ENCODE measurements around the gene RAB2B. TPM values are rescaled to one million over a fixed set of nuclear protein-coding genes. Genes with fewer than 3 reads are reported as not detected.
A peak's percentile ranks its signal among the peaks of the same experiment; 100 is the strongest.
"Not testable (repeated sequence)": the region's sequence is repeated elsewhere in the genome, so short reads cannot be mapped to it uniquely, and the experiment has no call there.

Gene RAB2B
- total RNA-seq, 4 donors from 2014 or later = 20.6 to 33.9 (median 26.2) TPM

- peak overlapping the region; percentile 86 to 99 (median 94) for H3K27ac ChIP-seq
- TF ChIP-seq CTCF (IDR thresholded peaks at IDR 0.05) = no peak
- TF ChIP-seq POLR2A (IDR thresholded peaks at IDR 0.05) = no peak
- no peak for TF ChIP-seq EP300 (IDR thresholded peaks at IDR 0.05)
- DNase-seq (ENCODE audit: low spot score in 2 of 2) = no peak
- H3K9me3 ChIP-seq = no peaks in the 10 kb centered on the region
- peaks cover 0 to 34% (median 14%) of the 10 kb centered on the region in 4 donors for H3K4me1 ChIP-seq
- no peaks in the 10 kb centered on the region for H3K27me3 ChIP-seq
- 0% methylated on average over 17 of the region's 17 CpGs for WGBS, 2 donors
- peak overlapping the region; percentile 79 to 93 (median 80) for H3K4me3 ChIP-seq
- H3K36me3 ChIP-seq = peaks cover 0 to 26% (median 0%) of the 10 kb centered on the region in 3 donors
These were observed 21.2 kb downstream of the RAB2B start for GRCh38 chr14:21455592-21455911.

- H3K27ac ChIP-seq = peak overlapping the region in 3 of 4 donors; percentile 86 to 99 (median 94)
- H3K4me3 ChIP-seq = peak overlapping the region; percentile 79 to 93 (median 80)
- no peaks in the 10 kb centered on the region for H3K9me3 ChIP-seq
- TF ChIP-seq POLR2A (IDR thresholded peaks at IDR 0.05) (no peak), EP300 (IDR thresholded peaks at IDR 0.05) (no peak), CTCF (IDR thresholded peaks at IDR 0.05) (no peak)
- H3K27me3 ChIP-seq = no peaks in the 10 kb centered on the region
- WGBS, 2 donors = 38 to 40% methylated on average over 15 of the region's 15 CpGs
- peaks cover 0 to 21% (median 0%) of the 10 kb centered on the region in 3 donors for H3K36me3 ChIP-seq
- no peak for DNase-seq (ENCODE audit: low spot score in 2 of 2)
- H3K4me1 ChIP-seq = peaks cover 0 to 37% (median 14%) of the 10 kb centered on the region in 4 donors
These were observed 21.8 kb downstream of the RAB2B start for GRCh38 chr14:21454843-21455544.

GRCh38 chr14:21449899-21450216, 26.9 kb downstream of the RAB2B start:
- Histone ChIP-seq H3K9me3 (no peaks in the 10 kb centered on the region), H3K36me3 (peaks cover 0 to 13% (median 0%) of the 10 kb centered on the region in 3 donors), H3K4me3 (no peak overlapping the region), H3K27ac (no peak overlapping the region), H3K27me3 (no peaks in the 10 kb centered on the region), H3K4me1 (peaks cover 0 to 43% (median 8%) of the 10 kb centered on the region in 4 donors)
- TF ChIP-seq CTCF (IDR thresholded peaks at IDR 0.05) (no peak), EP300 (IDR thresholded peaks at IDR 0.05) (no peak), POLR2A (IDR thresholded peaks at IDR 0.05) (no peak)
- no peak for DNase-seq (ENCODE audit: low spot score in 2 of 2)
- WGBS, 2 donors = 65 to 76% methylated on average over 1 of the region's 1 CpG

- not testable (repeated sequence) for H3K4me3 ChIP-seq; H3K36me3 ChIP-seq; H3K9me3 ChIP-seq; DNase-seq (ENCODE audit: low spot score in 2 of 2); H3K27me3 ChIP-seq; H3K4me1 ChIP-seq; H3K27ac ChIP-seq
- WGBS, 2 donors = 57 to 60% methylated on average over 1 of the region's 1 CpG
These were observed 34.1 kb downstream of the RAB2B start for GRCh38 chr14:21442657-21443056.

DNA sequence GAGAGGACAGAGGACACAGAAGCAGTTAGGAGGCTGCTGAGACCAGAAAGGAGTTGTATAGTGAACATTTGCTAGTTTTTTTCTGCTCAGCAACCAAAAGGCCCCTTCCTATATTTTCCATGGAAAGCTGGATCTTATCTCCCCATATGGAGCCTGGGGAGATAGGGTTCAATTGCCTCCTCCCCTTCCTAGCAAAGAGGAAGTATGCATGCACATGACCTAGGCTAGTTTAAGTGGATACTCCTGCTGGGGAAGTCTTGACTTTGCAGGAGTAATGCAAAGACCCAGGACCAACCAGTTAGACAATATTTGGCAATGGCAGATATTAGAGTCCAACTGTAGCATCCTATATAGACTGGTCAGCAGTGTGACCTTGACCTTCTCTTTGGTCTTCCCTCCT, 35.9 kb downstream of the RAB2B start:
- Histone ChIP-seq H3K27me3 (no peaks in the 10 kb centered on the region), H3K4me3 (no peak overlapping the region)

More for the DNA sequence above, 35.9 kb downstream of the RAB2B start:
- Histone ChIP-seq H3K36me3 (peaks cover 0 to 2% (median 0%) of the 10 kb centered on the region in 3 donors), H3K4me1 (peaks cover 0 to 16% (median 10%) of the 10 kb centered on the region in 4 donors), H3K27ac (no peak overlapping the region), H3K9me3 (no peaks in the 10 kb centered on the region)
- DNase-seq (ENCODE audit: low spot score in 2 of 2) = no peak
- TF ChIP-seq EP300 (IDR thresholded peaks at IDR 0.05) (no peak), POLR2A (IDR thresholded peaks at IDR 0.05) (no peak), CTCF (IDR thresholded peaks at IDR 0.05) (no peak)

All from tibial nerve (tissue), 4 donors.